NCI-H2196 treated with DMSO at 0.1 percent for 48 hours (cell line): ENCODE results near the gene MAP2K2.

ENCODE experiments used
- DNase-seq: peaks from one replicate; lab custom pipeline; 2025; ENCODE audit not compliant: unreplicated experiment; lab: John Stamatoyannopoulos, UW

The MAP2K2 gene

GRCh38 chr19:4045597-4046361, 78.1 kb downstream of the MAP2K2 start:
- DNase-seq: no peak

DNA sequence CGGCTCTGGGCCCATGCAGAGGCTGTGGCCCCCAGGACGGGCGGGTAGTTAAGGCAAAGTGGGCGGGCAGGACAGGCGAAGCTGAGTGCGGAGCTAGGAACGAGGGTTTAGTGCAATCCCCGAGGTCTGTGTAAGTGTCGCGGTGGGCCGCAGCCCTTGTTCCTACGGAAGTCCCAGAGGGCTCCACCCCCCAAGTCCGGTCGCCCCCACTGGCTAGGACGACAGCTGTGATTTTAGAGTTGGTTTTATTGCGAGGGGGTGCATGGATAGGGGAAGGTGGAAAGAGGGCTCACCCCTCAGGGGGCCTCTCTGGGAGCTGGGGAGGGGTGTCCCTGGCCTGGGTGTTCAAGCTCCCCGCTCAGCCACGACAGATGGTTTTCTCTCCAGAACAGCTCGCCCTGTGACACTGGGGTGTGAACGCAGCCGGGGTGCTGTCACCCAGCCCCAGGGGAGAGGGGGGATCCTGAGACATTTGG, 78.9 kb downstream of the MAP2K2 start:
- no peak for DNase-seq

DNA sequence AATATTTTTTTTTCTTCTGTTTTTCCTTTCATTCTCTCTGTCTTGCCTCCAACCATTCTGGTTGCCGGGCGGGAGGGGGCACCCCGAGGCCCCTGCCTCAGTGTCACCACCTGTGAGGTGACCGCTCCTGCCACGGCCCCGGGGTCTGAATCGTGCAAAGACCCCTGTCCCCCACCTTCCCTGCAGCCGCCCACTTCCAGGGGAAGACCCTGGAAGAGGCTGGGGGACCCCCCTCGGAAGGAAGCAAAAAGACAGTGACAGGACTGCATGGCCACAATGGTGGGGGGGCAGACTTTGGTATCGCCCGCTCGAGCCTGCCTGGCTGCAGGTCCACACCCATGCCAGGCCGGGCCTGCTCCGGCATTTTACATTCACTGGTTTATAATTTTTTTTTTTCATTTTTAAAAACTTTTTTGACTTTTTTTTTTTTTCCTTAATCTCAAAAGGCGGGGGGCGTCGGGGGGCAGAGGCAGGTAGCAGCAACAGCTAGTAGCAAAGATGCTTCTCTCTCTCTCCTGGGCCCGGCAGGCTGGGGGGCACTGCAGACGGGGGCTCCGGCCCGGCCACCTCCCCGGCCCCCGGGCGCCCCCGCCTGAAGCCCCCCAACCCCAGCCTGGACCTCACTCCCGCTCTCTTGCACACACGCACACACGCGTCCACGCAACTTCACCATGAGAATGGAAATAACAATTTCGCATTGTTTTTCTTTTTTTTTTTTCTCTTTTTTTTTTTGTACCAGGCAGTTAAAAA, 79.8 kb downstream of the MAP2K2 start:
- no peak for DNase-seq

DNA sequence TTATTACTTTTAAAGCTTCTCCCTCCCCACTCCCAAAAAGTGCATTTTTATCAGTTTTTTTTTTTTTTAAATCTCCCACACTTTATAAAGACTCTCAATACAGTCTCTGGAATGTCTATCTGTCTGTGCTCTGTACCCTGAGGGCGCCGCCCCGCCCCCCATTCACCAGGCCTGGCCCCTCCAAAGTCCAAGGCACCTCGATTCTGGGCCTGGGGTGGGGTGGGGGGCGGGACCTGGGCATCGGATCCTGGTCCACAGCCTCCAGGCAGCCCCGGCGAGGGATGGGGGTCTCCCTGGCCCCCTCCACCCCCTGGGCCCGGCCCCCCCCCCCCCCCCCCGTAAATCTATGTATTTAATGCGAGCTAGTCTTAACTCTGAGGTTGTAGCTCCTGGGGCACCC, 80.5 kb downstream of the MAP2K2 start:
- no peak for DNase-seq

- DNase-seq: no peak
Measured at GRCh38 chr19:4042731-4043082, 81.2 kb downstream of the MAP2K2 start.

DNA sequence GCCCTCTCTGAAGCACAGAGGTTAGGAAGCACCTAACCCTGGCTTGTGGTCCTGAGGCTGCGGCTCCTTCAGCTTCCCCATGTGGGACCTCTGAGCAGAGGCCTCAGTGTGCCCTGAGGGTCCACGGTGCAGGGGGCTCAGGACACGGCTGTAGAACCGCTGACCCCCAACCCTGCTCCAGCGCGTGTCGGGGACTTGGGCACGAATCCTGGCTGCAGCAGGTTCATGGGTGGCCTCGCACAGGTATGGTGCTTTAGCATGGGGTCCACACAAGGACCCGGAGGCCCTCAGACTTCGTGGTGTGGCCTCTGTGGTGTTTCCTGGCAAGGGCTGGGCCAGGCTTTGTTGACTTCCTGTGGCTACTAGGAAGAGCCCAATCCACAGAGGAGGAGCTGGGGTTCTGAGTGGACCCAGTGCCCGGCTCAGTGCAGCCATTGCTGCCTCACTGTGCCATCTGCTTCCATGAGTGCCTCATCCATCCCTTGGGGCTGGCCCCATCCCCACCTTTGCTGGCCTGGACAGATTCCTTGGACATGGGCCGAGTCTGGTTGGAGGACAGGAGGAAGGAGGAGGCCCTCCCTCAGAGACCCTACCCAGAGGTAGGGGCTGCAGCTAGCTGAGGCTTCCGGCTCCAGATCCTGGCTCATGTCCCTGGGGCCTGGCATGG, 81.7 kb downstream of the MAP2K2 start:
- no peak for DNase-seq
